Inflammatory macrophage treated with lipopolysaccharide for 1 hour (primary cell): ENCODE measurements around the gene BARHL2.

ENCODE experiments used
- DNase-seq, 2 donors: peaks; one replicate each; pipeline ENCODE4 v3.0.0-alpha.2; 2020 to 2022

BARHL2 gene

DNA sequence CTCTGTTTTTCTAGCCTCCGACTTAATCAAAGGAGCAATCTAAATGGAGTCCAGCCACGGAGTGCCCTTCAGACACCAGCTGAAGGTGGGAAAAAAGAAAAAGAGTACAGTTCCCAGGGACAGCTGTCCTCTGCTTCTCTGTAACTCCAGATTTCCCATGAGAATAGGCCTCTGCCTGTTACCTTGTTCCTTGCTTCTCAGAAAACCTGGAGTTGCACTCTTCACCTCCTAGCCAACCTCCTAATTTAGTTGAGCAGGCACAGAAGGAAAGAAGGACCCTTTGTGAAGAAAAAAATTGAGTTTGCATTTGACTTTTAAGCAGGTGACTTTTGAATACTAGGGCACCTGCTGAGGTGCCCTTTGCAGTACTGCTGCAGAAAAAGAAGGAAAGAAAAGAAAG, 8.3 kb downstream of the BARHL2 start:
- DNase-seq: no peak

DNA sequence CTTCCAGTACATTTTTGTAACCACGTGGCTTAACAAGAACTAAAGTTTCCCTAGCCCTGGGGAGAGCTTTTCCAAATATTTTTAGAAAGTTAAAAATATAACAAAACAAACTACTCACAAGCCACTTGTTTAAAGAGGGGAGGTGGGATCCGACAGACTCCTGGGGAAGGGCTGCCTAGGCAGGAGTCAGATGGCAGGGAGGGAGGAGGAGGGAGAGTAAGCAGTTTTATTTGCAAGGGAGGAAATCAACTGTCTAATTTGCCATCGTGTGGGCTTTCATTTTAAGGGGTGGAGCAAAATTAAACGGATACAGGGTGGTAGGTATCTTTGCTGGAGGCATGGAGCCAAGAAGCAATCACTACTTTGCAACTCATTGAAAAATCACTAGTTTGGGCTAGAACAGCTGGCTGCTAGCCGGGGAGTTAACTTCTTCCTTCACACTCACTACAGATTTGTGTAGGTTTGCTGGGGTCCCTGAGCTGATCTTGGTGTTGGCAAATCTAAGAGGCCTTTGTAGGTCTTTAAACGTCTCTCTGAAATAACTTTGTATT, 8.8 kb downstream of the BARHL2 start:
- no peak for DNase-seq

DNA sequence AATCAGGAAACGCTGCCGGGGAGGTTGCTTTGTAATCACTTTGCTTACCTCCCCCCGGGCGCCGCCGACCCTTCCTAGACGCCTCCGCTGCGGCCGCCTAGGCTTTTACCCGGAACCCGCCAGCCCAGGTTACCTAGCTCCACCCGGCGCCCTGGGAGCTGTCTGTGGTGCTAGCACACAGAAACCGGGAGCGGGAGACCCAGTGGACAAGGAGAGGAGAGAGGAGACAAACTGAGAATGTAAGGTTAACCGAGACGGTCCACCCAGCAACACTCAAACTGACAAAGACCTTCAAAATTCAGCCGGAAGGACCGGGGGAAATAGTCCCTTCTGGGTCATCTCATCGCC, 9.8 kb downstream of the BARHL2 start:
- DNase-seq: no peak

DNA sequence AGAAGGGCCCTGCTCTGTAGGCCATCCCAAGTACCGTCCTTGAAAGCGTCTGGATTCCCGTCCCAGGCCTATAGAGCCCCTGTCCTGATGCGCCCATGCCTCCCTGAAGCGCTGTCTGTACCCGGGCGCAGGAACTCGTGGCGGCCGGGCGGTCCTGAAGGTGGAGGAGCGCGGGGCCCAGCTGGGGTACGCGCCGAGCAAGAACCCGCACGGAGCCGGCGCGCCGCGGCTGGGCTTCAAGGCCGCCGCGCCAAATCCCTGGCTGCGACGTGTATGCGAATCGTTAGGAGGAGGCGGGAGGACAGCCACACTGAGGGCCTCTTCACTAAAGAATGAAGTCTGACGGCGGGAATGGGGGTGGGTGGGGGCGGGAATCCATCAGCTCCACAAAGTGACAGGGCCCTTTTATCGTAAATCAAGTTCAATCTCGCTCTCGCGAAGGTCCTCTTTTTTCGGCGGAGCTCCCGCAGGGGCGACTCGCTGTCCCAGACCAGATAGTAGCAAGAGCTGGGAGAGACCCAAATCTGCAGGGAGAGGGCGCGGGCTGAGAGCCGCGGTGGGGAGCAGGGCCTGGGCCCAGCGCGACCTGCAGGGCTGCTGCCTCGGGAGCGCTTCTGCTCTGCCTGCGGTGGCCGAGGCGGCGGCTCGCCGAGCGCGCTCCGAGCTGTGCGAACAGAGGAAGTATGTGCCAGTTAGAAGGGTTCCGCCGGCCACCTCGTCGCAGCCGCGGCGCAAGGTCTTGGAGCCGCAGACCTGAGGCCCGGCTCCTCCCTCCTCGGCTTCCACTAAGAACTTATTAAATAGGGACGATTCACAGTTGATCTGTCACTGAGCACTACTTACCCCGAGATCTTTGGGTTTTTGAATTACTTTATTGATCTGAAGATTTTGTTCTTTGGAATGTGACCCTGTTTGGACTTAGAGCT, 10.4 kb downstream of the BARHL2 start:
- DNase-seq: peak in 1 of 2 donors; percentile 8

DNA sequence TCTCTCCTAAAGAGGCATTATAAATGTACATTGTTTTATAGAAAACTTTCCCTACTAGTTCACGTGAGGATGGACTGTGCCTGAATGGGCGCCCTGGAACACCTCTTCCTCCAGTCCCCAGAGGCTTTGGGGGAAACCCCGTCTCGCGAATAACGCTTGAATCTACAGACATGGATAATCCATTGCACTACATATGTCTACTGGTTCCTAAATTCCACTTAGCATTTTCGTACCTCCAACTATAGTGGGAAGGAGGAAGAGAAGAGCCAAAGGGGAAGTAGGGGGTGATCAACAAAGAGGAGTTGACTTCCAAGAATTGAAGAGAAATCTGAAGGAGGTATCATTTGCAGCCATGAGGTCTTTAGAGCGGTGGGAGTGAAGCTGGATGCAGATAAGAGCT, 11.1 kb downstream of the BARHL2 start:
- no peak for DNase-seq

DNA sequence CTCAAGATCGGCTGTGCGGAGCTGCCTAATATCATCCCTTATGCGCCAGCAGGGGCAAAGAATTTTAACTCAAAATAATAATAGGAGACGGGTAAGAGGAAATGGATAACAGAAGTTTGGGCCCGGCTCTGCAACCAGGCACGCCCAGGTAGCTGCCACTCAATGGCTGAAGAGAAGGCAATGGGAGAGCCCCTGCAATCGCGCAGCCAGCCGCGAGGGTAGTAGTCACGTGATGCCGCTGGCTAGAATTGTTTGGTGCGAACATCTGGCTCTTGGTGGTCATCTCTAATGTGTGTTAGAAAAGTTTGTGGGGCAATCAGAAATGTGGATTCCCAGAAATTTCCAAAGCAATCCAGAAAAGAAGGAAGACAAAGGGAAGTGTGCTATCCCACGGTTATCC, 12.3 kb downstream of the BARHL2 start:
- no peak for DNase-seq

DNA sequence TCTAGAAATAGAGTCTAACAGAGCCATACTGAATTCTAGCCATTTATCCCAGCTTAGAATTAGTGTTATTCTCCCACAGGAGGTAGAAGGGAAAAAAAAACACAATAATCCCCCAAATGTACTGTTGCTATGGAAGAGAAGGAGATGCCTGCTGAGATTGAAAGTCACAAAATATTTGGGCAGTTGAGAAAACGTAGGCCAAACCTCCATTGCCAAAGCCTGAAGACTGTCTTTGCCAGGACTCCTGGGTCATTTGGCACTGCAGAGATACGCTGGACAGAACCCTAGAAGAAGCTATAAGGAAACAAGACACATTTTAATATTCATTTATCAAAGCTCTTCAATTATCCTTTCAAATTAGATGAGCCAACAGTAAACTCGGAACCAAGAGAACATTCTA, 22.3 kb downstream of the BARHL2 start:
- no peak for DNase-seq

DNA sequence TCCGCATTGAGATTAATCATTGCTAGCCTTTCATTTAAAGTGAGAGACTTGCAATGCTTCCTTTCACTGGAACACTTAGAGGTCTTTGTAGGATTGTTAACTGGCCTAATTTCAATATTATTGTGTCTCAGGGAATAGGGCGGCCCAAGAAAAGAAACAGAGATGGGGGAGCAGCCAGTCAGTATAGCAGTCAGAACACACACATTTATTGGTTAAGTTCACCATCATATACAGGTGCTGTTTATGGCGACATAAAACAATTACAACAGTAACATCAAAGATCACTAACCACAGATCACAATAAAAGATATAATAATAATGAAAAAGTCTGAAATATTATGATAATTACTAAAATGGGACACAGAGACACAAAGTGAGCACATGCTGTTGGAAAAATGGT, 29.4 kb downstream of the BARHL2 start:
- no peak for DNase-seq

DNA sequence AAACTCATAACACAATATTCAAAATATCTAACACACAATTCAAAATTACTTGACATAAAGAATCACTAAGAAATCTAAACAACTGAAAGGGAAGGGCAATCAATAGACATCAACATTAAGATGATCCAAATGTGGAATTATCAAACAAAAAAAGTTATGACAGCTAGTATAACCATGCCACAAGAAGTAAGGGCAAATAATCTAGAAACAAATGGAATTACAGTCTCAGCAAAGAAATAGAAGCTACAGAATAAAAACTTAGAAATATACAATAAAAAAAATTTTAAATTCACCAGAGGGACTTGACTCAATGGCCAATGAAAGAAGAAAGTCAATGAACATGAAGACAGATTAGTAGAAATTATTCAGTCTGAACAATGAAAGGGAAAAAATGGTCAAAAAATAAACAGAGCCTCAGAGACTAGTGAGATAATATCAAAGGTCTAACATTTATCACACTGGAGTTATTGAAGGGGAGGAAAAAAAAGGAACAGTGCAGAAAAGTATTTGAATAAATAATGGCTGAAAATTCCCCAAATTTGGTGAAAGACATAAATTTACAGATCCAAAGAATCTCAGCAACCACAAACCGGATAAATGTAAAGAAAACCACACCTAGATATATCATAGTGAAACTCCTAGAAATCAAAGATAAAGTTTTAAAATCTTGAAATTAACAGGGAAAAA, 41.8 kb downstream of the BARHL2 start:
- no peak for DNase-seq

DNA sequence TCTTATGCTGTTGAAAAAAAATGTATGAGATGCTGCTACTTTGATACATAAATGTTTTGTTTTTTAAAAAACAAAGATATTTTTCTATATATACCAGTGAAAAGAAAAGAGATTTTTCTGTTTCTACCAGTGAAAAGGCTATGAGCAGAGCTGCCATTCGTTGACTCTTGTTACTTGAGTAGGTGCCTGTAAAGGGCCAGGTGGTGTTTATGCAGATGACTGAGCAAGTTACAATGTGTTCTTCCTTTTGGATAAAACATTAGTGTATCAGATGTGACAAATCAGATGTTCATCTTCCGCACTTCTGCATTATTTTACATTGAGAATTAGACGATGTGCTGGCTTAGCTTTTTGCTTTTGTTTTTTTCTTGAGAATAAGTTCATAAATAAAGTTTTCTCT, 45.4 kb downstream of the BARHL2 start:
- DNase-seq: no peak

DNA sequence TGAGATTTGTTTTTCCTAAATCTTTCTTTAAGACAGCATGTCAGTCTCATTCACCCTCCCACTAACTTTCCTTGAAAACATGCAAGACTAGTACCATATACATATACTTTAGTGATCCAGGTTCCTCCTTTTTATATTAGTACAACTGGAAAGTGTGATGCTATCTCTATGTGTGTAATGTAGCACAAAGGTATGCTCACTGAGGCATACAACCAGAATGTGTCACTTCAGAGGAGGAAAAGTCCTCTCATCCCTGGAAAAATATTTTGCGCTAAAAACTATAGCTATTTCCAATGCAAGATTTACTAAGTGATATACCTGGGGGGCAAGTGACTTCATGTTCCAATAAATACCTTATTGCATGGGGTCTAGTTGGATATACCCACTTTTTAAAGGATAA, 45.9 kb downstream of the BARHL2 start:
- DNase-seq: no peak
